Measurements from ENCODE around the gene STRBP. TPM values are rescaled to one million over a fixed set of nuclear protein-coding genes. Genes with fewer than 3 reads are reported as not detected.
"Not testable (repeated sequence)": the region's sequence is repeated elsewhere in the genome, so short reads cannot be mapped to it uniquely, and the experiment has no call there.

STRBP gene
- total RNA-seq, 1 experiment from 2014 or later: 39.9 TPM

DNA sequence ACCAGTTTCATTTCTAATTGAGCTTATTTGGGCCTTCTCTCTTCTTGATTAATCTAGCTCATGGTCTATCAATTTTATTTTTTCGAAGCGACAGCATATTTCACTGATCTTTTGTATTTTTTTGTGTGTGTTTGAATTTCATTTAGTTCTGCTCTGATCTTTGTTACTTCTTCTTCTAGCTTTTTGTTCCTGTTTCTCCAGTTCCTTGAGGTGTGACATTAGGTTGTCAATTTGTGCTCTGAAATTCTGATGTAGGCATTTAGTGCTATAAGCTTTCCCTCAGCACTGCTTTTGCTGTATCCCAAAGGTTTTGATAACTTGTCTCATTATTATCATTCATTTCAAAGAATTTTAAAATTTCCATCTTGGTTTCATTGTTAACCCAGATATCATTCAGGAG lies 67.3 kb downstream of the STRBP start:
- Histone ChIP-seq H3K9me3 (ENCODE audit: insufficient read depth, low read depth) (no peaks in the 10 kb centered on the region; the same call in 1 of the 2 replicates), H3K27ac (no peak overlapping the region), H3K36me3 (ENCODE audit: low read depth) (no peaks in the 10 kb centered on the region), H3K9me2 (ENCODE audit: insufficient read depth) (peaks cover 7% of the 10 kb centered on the region; the same call in 1 of the 2 replicates), H3K79me2 (ENCODE audit: low read depth) (no peaks in the 10 kb centered on the region), H2AFZ (no peak overlapping the region), H3K4me3 (no peak overlapping the region), H4K20me1 (ENCODE audit: insufficient read depth) (no peaks in the 10 kb centered on the region; the same call in 1 of the 2 replicates), H3F3A (ENCODE audit: insufficient read depth, low read depth) (no peaks in the 10 kb centered on the region), H3K4me2 (no peak overlapping the region), H3K4me1 (replicated peaks; ENCODE audit: insufficient read depth) (no peaks in the 10 kb centered on the region), H3K27me3 (ENCODE audit: insufficient read depth, low read depth) (no peaks in the 10 kb centered on the region)
- CTCF ChIA-PET: no interaction called here
- no peak for DNase-seq
- POLR2A ChIA-PET (ENCODE audit: unreplicated experiment): no interaction called here
- no TSS peak for BruUV-seq (replicated peaks)
- intact Hi-C loops (cut with micrococcal nuclease; ENCODE audit: unreplicated experiment): no loop called here
- TF ChIP-seq, protein P1, sequence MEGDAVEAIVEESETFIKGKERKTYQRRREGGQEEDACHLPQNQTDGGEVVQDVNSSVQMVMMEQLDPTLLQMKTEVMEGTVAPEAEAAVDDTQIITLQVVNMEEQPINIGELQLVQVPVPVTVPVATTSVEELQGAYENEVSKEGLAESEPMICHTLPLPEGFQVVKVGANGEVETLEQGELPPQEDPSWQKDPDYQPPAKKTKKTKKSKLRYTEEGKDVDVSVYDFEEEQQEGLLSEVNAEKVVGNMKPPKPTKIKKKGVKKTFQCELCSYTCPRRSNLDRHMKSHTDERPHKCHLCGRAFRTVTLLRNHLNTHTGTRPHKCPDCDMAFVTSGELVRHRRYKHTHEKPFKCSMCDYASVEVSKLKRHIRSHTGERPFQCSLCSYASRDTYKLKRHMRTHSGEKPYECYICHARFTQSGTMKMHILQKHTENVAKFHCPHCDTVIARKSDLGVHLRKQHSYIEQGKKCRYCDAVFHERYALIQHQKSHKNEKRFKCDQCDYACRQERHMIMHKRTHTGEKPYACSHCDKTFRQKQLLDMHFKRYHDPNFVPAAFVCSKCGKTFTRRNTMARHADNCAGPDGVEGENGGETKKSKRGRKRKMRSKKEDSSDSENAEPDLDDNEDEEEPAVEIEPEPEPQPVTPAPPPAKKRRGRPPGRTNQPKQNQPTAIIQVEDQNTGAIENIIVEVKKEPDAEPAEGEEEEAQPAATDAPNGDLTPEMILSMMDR (conservative IDR thresholded peaks at IDR 0.05): no peak
- no peak for TF ChIP-seq EZH2 (IDR thresholded peaks at IDR 0.05; ENCODE audit: low read depth)

DNA sequence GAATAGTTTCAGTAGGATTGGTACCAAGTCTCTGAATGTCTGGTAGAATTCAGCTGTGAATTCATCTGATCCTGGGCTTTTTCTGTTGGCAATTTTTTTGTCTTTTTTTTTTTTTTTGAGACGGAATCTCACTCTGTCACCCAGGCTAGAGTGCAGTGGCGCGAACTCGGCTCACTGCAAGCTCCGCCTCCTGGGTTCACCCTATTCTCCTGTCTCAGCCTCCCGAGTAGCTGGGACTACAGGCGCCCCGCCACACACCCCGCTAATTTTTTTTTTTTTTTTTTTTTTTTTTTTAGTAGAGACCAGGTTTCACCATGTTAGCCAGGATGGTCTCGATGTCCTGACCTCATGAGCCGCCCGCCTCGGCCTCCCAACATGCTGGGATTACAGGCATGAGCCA lies 67.9 kb downstream of the STRBP start:
- H4K20me1 ChIP-seq (ENCODE audit: insufficient read depth); intact Hi-C loops (cut with micrococcal nuclease; ENCODE audit: unreplicated experiment); H3K9me3 ChIP-seq (ENCODE audit: insufficient read depth, low read depth); CTCF ChIA-PET; H3K4me2 ChIP-seq; BruUV-seq (replicated peaks); H3F3A ChIP-seq (ENCODE audit: insufficient read depth, low read depth); H3K4me1 ChIP-seq (replicated peaks; ENCODE audit: insufficient read depth); H3K36me3 ChIP-seq (ENCODE audit: low read depth); H2AFZ ChIP-seq; H3K27ac ChIP-seq; POLR2A ChIA-PET (ENCODE audit: unreplicated experiment); H3K27me3 ChIP-seq (ENCODE audit: insufficient read depth, low read depth); H3K9me2 ChIP-seq (ENCODE audit: insufficient read depth); H3K79me2 ChIP-seq (ENCODE audit: low read depth); H3K4me3 ChIP-seq; DNase-seq: not testable (repeated sequence)

GRCh38 chr9:123196124-123196523 lies 72.3 kb downstream of the STRBP start:
- Histone ChIP-seq H4K20me1 (ENCODE audit: insufficient read depth) (no peaks in the 10 kb centered on the region; the same call in 1 of the 2 replicates), H3K27me3 (ENCODE audit: insufficient read depth, low read depth) (no peaks in the 10 kb centered on the region), H3K79me2 (ENCODE audit: low read depth) (no peaks in the 10 kb centered on the region), H3K4me2 (no peak overlapping the region), H3K9me3 (ENCODE audit: insufficient read depth, low read depth) (no peaks in the 10 kb centered on the region; the same call in 1 of the 2 replicates), H3K36me3 (ENCODE audit: low read depth) (no peaks in the 10 kb centered on the region), H3K9me2 (ENCODE audit: insufficient read depth) (peaks cover 4% of the 10 kb centered on the region; the same call in 1 of the 2 replicates), H3K4me1 (replicated peaks; ENCODE audit: insufficient read depth) (no peaks in the 10 kb centered on the region), H3K27ac (no peak overlapping the region), H3F3A (ENCODE audit: insufficient read depth, low read depth) (no peaks in the 10 kb centered on the region), H3K4me3 (no peak overlapping the region), H2AFZ (no peak overlapping the region)
- intact Hi-C loops (cut with micrococcal nuclease; ENCODE audit: unreplicated experiment): no loop called here
- CTCF ChIA-PET: no interaction called here
- TF ChIP-seq, protein P1 (conservative IDR thresholded peaks at IDR 0.05): no peak
- no peak for TF ChIP-seq EZH2 (IDR thresholded peaks at IDR 0.05; ENCODE audit: low read depth)
- DNase-seq: no peak
- BruUV-seq (replicated peaks): no TSS peak
- POLR2A ChIA-PET (ENCODE audit: unreplicated experiment): no interaction called here

DNA sequence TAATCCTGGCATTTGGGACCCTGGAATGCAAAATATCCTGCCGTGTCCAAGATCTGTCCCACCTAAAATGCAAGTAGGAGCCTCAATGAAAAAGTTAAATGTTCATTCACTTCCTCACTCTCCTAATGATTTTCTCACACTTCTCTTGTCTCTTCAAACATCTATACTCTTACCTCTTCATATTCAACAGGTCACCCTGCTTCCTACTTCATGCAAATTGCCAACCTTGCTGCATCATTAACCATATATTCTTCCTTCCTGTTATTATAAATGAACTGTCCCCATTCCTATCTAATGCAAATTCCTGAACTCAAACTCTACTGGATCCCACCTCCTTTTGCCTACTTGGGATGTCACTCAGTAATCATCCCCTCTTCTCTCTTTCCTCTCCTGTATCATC lies 74.4 kb downstream of the STRBP start:
- no TSS peak for BruUV-seq (replicated peaks)
- POLR2A ChIA-PET (ENCODE audit: unreplicated experiment): no interaction called here
- no peaks in the 10 kb centered on the region for H3K4me1 ChIP-seq (replicated peaks; ENCODE audit: insufficient read depth)
- TF ChIP-seq EZH2 (IDR thresholded peaks at IDR 0.05; ENCODE audit: low read depth): no peak
- TF ChIP-seq, protein P1 (conservative IDR thresholded peaks at IDR 0.05): no peak
- H3K27ac ChIP-seq: no peak overlapping the region
- no peak overlapping the region for H3K4me2 ChIP-seq
- intact Hi-C loops (cut with micrococcal nuclease; ENCODE audit: unreplicated experiment): no loop called here
- H3K27me3 ChIP-seq (ENCODE audit: insufficient read depth, low read depth): no peaks in the 10 kb centered on the region
- no peaks in the 10 kb centered on the region for H3K9me2 ChIP-seq (ENCODE audit: insufficient read depth)
- H3K36me3 ChIP-seq (ENCODE audit: low read depth): no peaks in the 10 kb centered on the region
- CTCF ChIA-PET: no interaction called here
- H3F3A ChIP-seq (ENCODE audit: insufficient read depth, low read depth): no peaks in the 10 kb centered on the region
- H3K4me3 ChIP-seq: no peak overlapping the region
- H3K9me3 ChIP-seq (ENCODE audit: insufficient read depth, low read depth): no peaks in the 10 kb centered on the region
- H4K20me1 ChIP-seq (ENCODE audit: insufficient read depth): no peaks in the 10 kb centered on the region
- no peaks in the 10 kb centered on the region for H3K79me2 ChIP-seq (ENCODE audit: low read depth)
- H2AFZ ChIP-seq: no peak overlapping the region
- DNase-seq: no peak

All from PC-9 (cell line).